Hindlimb muscle (tissue), 1 donor: ENCODE results near the gene ADAMTS2. TPM values are rescaled to one million over a fixed set of nuclear protein-coding genes. Genes with fewer than 3 reads are reported as not detected.

Source experiments
- DNase-seq: peaks from one replicate; pipeline ENCODE4 v3.0.0-alpha.2; 2013
- polyA plus RNA-seq: library from polyadenylated mRNA; unstranded; fragments of 120-200 nt; gene quantifications from one replicate; pipeline ENCODE4 v1.2.1, GENCODE V29; 2013; ENCODE audit not compliant: insufficient read length

Gene ADAMTS2
- polyA plus RNA-seq, 1 donor = 29.7 TPM

- DNase-seq = no peak
These were observed 208.1 kb downstream of the ADAMTS2 start for GRCh38 chr5:179137016-179137642.

GRCh38 chr5:179135441-179136215 lies 209.6 kb downstream of the ADAMTS2 start:
- no peak for DNase-seq

DNA sequence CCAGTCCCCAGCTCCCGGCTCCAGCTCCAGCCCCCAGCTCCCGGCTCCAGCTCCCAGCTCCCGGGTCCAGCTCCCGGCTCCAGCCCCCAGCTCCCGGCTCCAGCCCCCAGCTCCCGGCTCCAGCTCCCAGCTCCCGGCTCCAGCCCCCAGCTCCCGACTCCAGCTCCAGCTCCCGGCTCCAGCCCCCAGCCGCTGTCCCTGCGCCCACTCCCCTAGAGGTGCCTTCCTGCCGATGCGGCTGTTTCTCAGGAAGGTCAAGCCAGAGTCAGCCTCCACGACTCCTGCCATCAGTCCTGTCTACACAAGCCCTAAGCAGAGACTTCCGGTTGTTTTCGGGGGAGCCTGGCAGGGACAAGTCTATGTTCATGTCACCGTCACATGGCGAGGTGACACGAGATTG lies 210.3 kb downstream of the ADAMTS2 start:
- no peak for DNase-seq

DNA sequence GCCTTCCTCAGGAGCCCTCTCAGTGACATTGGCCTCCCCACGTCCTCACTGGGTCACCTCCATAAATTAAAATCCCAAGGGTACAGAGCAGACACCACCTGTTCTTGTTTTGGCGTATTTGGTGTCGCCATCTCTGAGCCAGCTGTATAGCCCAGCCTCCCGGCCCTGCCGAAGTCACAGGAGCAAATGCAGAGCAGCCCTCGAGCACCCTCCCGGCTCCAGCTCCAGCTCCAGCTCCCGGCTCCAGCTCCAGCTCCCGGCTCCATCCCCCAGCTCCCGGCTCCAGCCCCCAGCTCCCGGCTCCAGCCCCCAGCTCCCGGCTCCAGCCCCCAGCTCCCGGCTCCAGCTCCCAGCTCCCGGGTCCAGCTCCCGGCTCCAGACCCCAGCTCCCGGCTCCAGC lies 210.8 kb downstream of the ADAMTS2 start:
- no peak for DNase-seq

GRCh38 chr5:179132586-179133355 lies 212.5 kb downstream of the ADAMTS2 start:
- no peak for DNase-seq

DNA sequence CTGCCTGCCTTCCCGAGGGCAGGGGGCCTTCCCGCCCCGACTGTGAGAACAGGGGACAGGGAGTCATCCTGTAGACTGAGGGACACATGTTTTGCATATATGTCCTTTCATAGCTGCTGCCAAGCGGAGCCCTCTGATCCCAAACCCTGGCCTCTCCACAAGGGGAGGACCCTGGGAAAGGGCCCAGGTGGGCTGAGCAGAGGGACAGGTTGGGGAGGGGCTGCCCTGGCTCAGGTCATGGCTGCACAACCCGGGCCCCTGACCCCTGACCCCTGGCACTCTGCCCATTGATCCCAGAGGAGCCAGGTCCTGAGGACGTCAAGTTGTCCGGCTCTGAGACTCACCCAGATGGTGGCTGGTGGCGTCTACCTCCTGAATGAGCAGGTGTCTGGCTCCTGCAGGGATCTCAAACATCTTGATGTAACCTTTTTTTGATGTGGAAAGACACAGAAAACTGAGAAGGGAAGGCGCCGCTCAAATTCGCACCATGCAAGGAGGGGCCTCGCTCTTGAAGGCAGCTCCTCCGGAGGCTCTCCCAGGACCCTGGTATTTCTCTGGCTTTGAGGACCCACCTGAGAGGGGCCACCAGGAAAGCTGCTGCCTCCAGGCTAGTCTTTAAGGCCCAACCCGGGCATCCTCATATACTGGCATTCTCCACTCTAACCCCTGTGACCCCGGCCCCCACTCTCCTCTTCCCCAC lies 213.2 kb downstream of the ADAMTS2 start:
- no peak for DNase-seq

DNA sequence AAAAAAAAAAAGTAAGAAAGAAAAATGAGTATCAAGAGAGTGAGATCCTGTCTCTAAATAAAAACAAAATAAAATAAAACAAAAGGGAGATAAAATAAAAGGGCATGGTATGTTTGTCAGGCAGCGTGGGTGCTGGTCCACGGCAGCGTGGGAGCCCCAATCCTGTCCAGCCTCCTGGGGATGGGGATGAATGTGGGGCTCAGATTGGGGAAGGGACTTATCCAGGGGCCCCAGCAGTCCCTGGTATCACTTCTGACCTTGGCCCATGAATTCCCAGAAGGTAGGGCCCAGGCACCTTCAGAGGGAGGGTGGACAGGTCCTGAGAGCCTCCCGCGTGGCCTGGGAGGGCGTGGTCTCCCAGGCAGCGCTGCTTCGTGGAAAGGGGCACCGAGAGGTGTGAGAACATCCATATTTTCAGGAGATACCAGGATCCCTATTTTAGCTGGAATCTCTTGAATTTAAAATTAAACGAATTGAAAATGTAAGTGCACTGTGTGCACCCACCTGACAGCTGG lies 213.9 kb downstream of the ADAMTS2 start:
- DNase-seq = no peak

GRCh38 chr5:179130101-179130681 lies 215.1 kb downstream of the ADAMTS2 start:
- no peak for DNase-seq

- DNase-seq = no peak
These were observed 215.6 kb downstream of the ADAMTS2 start for GRCh38 chr5:179129607-179130071.

- DNase-seq = no peak
These were observed 216.3 kb downstream of the ADAMTS2 start for GRCh38 chr5:179128976-179129375.

DNA sequence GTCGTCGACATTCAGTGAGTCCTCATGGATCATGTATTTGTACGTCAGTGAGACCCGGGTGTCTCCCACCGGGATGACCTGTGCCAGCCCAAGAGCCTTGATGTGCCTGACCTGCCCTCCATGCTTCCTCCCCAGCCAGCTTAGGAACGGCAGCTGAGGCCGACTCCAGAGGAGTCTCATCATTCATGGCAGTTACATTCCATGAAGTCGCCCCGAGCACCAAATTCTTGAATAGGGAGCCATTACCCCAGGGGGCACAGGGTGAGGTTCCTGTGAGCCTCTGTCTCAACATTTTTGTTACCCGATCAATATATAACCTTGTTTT lies 217.3 kb downstream of the ADAMTS2 start:
- DNase-seq = no peak

DNA sequence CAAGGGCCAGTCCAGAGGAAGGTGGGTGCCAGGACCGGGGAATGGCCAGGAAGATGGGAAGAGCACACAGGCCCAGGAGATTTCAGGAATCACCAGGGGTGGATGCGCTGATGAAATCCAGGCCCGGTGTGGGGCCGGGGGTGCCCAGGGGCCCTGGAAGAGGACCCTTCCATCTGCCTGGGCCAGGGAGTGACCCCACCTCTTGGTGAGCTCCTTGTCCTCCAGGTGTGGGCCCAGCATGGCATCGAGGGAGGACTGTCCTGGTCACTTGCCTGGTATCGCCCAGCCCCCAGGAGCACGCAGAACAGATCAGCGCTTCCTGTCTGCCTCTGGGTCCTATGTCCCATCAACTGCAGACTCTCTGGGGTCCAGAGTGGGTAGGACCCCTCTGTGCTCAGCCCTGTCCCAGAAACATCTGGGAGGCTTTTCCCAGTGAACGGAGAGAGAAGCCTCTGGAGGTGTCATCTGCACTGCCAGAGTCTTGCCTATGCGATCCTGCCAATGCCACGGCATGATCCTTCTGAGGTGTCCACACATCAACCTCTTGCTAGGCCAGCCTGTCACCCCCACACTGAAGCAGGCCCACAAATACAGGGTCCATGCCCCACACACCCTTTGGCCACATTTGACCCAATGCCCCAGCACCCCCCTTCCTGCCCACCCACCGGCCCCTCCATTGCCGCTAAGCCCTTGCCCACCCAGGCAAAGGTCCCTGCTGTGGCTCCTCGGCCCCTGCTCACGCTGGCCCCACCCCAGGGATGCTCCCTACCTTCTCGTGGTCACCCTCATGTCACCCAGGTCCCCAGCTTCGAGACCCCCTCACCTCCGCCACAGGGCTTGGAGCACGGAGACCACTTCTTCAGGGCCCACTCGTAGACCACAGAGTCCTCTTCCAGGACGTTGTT lies 217.9 kb downstream of the ADAMTS2 start:
- no peak for DNase-seq

DNA sequence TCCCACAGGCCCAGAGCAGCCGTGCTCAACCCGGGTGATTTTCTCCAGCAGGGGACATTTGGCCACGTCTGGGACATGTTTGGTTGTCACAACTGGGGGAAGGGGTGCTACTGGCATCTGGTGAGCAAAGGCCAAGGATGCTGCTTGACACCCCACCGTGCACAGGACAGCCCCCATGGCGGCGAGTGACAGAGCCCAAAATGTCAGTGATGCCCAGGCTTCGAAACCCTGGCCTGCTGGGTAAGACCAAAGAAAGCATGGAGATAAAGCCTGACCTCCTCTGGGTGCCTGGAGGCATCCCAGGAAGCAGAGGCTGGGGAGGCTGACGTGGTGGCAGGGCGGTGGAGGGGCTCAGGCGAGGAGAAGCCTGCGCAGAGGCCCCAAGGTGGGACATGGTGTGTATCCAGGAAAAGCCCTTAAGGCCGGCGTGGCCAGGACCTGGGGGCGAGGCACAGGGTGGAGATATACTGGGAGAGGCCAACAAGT lies 218.7 kb downstream of the ADAMTS2 start:
- no peak for DNase-seq

DNA sequence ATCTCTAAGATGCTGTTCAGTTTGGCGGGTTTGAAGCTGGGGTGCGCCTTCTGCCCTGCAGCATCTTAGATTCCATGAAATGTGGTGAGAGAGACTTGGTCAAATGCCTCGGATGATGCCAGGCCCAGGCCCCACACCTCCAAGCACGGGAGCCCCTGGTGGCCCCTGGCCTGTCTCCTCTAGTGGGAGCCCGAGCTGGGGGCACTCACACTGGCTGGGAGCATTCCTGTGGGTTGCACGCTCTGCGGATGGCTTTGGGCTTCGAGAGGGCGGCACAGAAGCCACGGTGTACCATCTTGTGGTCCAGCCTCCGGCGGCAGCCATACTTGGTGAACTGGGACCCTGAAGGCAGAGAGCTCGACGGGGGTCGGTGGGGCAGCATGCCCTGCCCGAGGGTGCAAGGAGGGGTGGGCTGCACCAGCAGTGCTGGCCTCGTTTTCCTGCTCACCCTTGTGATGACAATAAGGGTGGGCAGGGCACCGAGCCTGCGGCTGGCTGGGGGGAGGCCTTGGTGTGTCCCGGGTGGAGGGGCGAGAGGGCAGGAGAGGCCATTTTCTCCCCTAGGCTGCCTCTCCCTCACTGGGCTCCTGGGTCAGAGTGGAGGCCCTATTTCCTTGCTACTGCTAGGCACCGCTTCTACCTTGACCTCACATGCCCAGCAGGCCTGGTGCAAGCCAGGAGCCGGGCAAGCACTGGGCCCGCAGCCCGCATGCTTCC lies 219.3 kb downstream of the ADAMTS2 start:
- DNase-seq = no peak

- DNase-seq = no peak
These were observed 220.1 kb downstream of the ADAMTS2 start for GRCh38 chr5:179124853-179125788.

GRCh38 chr5:179124273-179124852 lies 220.9 kb downstream of the ADAMTS2 start:
- DNase-seq = no peak

- DNase-seq = no peak
These were observed 221.6 kb downstream of the ADAMTS2 start for GRCh38 chr5:179123491-179124272.

- no peak for DNase-seq
These were observed 222.2 kb downstream of the ADAMTS2 start for GRCh38 chr5:179123109-179123426.
